Adrenal gland (tissue), 12 donors: Measurements from ENCODE around the gene ETAA1. TPM values are rescaled to one million over a fixed set of nuclear protein-coding genes. Genes with fewer than 3 reads are reported as not detected.

Source experiments
- DNase-seq, 7 donors: peaks; one replicate each; pipeline ENCODE4 v3.0.0-alpha.2; 2019 to 2020
- H3K27ac ChIP-seq, 5 donors: fragments of 200-600 bp; sonication (generic) in 4 of 5; 1 replicate in 3 of 5; 2 replicates in 2 of 5; pipeline versions ENCODE4 v1.5.1 to v1.8.0; 2016 to 2020; ENCODE audit warnings: mild to moderate bottlenecking in 1 of 5
- H3K27me3 ChIP-seq: fragments of 200-600 bp; 2 replicates; pipeline ENCODE4 v1.8.0; 2021
- H3K36me3 ChIP-seq, 2 donors: fragments of 200-600 bp; replicated peaks in 1 of 2; 1 replicate in 1 of 2; 2 replicates in 1 of 2; pipeline versions ENCODE4 v1.5.1 to v1.8.0; 2018 to 2022
- H3K4me1 ChIP-seq, 2 donors: fragments of 200-600 bp; replicated peaks in 1 of 2; 1 replicate in 1 of 2; 2 replicates in 1 of 2; pipeline versions ENCODE4 v1.5.1 to v1.8.0; 2018 to 2021
- H3K4me3 ChIP-seq, 4 donors: fragments of 200-600 bp; sonication (generic) in 3 of 4; one replicate each; pipeline ENCODE4 v1.5.1; 2016 to 2018
- H3K9me3 ChIP-seq, 3 donors: fragments of 200-600 bp; sonication (generic) in 1 of 3; replicated peaks in 1 of 3; 1 replicate in 2 of 3; 2 replicates in 1 of 3; pipeline versions ENCODE4 v1.5.1 to v1.8.0; 2016 to 2021
- POLR2A ChIP-seq, 2 donors: fragments of 450-650 bp; IDR thresholded peaks; one replicate each; pipeline ENCODE4 v1.6.1; 2017; ENCODE audit warnings: antibody characterized with exemption in 2 of 2, mild to moderate bottlenecking in 2 of 2, moderate library complexity in 1 of 2
- WGBS, 4 donors: extraction: QIAGEN DNeasy Blood & Tissue Kit in 2 of 4; methylation state at CpG; one replicate each; pipeline versions ENCODE4 v1.1.5 to v1.1.7; 2013 to 2017; 5-methylcytosine and 5-hydroxymethylcytosine counted together
- intact Hi-C, 2 donors: fragments of 100-400 bp; cut with DNase I; formaldehyde crosslinking; loops; one replicate each; pipeline versions ENCODE4 v1.14.1 to v1.15.0; 2022 to 2023
- polyA plus RNA-seq, 3 donors: library from polyadenylated mRNA; stranded (reverse); fragments of 200-250 nt in 2 of 3; fragments of 350-450 nt in 1 of 3; fragmentation: Illumina TruSeq in 1 of 3; extraction: RNeasy Lipid Tissue Mini Kit (QIAGEN cat#74804) in 1 of 3; gene quantifications; one replicate each; pipeline ENCODE4 v1.2.3, GENCODE V29; 2013 to 2014
- total RNA-seq, 9 donors: library from RNA; depleted of rRNA in 4 of 9; stranded (reverse); fragments of >200 nt in 4 of 9; fragments of 120-200 nt in 1 of 9; fragmentation: NEBNext Ultra II Directional in 1 of 9; extraction: Animal tissue kit (Norgen Biotek cat#: 25700) in 1 of 9; gene quantifications; one replicate each; pipeline versions ENCODE4 v1.1.0 to v1.2.4, GENCODE V29; 2013 to 2023
- TF ChIP-seq, protein P1 (sequence below), 6 experiments: fragments of 450-650 bp in 4 of 6; fragments of 200-600 bp in 2 of 6; sonication (generic) in 1 of 6; IDR thresholded peaks; 1 replicate in 5 of 6; 2 replicates in 1 of 6; pipeline versions ENCODE4 v1.5.1 to v1.8.0; 2016 to 2021; ENCODE audit warnings: antibody characterized with exemption in 6 of 6, mild to moderate bottlenecking in 2 of 6, moderate library complexity in 1 of 6
- donor health status: healthy with polysubstance abuse.
- donor health status: Bipolar disorder and iron deficiency.
- donor health status: DM: yes; HTN: yes; CAD: no.
- donor health status: DM: no; HTN: no; CAD: no.
- donor health status: DM: no; HTN: no; CAD: no.
- donor health status: DM: yes; HTN: yes; CAD: no.

The ETAA1 gene
- total and polyA plus RNA-seq, 12 donors, result 7.9 to 54.7 (median 24.1) TPM

DNA sequence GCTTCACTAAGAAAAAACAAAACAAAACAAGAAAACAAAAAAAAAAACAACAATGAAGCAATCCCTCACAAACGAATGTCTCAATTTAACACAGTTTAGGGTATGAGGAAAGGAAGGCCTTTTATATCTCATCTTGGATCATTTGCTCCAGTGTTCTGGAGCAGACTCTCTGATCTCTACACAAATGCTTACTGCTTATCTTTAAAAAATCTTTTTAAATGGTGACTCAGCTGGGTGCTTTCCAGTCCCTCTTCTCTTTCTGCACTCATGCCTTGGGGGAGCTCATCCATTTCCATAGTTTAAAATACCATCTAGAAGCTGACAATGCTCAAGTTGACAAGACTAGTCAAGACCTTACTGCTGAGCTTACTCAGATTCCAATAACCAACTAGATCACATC is 56.2 kb downstream of the ETAA1 start:
- no peak overlapping the region for H3K27ac ChIP-seq
- intact Hi-C loops, result no loop called here
- no peaks in the 10 kb centered on the region for H3K36me3 ChIP-seq
- no peaks in the 10 kb centered on the region for H3K9me3 ChIP-seq
- H3K4me3 ChIP-seq, result no peak overlapping the region
- TF ChIP-seq, protein P1, sequence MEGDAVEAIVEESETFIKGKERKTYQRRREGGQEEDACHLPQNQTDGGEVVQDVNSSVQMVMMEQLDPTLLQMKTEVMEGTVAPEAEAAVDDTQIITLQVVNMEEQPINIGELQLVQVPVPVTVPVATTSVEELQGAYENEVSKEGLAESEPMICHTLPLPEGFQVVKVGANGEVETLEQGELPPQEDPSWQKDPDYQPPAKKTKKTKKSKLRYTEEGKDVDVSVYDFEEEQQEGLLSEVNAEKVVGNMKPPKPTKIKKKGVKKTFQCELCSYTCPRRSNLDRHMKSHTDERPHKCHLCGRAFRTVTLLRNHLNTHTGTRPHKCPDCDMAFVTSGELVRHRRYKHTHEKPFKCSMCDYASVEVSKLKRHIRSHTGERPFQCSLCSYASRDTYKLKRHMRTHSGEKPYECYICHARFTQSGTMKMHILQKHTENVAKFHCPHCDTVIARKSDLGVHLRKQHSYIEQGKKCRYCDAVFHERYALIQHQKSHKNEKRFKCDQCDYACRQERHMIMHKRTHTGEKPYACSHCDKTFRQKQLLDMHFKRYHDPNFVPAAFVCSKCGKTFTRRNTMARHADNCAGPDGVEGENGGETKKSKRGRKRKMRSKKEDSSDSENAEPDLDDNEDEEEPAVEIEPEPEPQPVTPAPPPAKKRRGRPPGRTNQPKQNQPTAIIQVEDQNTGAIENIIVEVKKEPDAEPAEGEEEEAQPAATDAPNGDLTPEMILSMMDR (IDR thresholded peaks at IDR 0.05), result no peak
- TF ChIP-seq POLR2A (IDR thresholded peaks at IDR 0.05), result no peak
- no peaks in the 10 kb centered on the region for H3K27me3 ChIP-seq
- H3K4me1 ChIP-seq, result peaks cover 0 to 5% of the 10 kb centered on the region in 2 donors
- 33 to 49% (median 39%) methylated on average over 1 of the region's 1 CpG for WGBS, 4 donors
- peak in 4 of 7 donors; percentile 17 to 34 (median 26) for DNase-seq

DNA sequence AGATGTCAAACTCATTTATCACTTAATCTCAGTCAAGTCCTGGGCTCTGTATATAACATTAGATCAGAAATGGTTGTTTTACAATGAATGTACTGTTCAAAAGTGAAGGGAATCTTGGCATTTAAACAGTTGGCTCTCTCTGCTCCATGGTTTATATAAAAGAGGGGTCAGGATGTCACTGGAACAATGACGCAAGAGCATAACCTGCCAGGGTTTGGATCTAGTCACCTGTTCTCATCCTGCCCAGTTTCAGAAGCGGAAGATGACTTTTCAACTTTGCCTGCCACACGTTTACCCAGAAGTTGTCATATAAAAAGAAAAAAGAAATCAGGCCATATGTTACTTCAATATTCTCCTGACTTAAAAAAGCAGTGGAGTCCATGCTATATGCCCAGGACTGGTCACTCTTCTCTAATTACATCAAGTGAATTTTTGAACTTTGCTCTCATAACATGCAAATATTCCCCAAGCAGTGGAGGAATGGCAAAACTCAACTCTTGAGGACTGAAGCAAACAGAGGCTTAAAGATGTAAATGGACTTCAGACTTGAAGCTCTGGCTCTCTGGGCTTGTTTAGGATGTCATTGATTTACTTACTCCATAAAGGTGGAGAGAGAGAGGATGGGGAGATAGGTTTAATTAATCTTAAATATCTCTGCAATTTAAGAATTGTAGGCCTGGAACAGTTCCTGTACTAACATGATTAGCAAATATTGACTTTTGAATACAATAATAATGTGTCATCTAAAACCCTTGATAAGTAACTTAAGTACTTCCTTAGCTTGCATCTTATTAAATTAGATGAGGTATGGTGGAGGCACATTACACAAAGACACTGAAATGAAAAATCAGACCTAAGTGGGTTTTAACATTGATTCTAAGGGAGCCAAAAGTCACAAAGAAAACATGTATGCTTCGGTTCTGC is 58.3 kb downstream of the ETAA1 start:
- DNase-seq, result no peak
- 85 to 95% (median 94%) methylated on average over 4 of the region's 4 CpGs for WGBS, 4 donors
- Histone ChIP-seq H3K27me3 (no peaks in the 10 kb centered on the region), H3K4me1 (no peaks in the 10 kb centered on the region), H3K27ac (no peak overlapping the region), H3K36me3 (no peaks in the 10 kb centered on the region), H3K9me3 (no peaks in the 10 kb centered on the region), H3K4me3 (no peak overlapping the region)
- intact Hi-C loops, result no loop called here
- TF ChIP-seq POLR2A (IDR thresholded peaks at IDR 0.05), result no peak
- TF ChIP-seq, protein P1 (IDR thresholded peaks at IDR 0.05), result no peak

DNA sequence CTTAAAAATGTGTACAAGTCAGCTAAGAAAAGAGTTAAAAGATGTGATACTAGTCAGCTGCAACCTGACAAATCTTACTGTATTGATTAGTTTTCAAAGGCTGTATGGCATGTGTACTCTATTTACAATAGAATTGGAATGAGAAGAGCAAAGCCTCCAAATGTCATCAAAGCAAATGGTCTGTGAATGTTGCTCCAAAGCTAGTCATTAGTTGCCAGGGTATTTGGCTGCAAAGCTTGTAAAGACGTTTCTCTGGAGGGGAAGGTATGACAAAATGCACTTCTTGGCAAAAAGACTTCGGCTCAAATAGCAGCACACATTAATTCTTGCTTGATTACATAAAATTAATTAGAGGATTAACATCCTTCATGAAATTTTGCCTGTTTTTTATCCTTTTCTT is 59.3 kb downstream of the ETAA1 start:
- Histone ChIP-seq H3K9me3 (no peaks in the 10 kb centered on the region), H3K36me3 (no peaks in the 10 kb centered on the region), H3K4me3 (no peak overlapping the region), H3K27ac (no peak overlapping the region), H3K4me1 (no peaks in the 10 kb centered on the region), H3K27me3 (no peaks in the 10 kb centered on the region)
- no peak for DNase-seq
- intact Hi-C loops, result no loop called here
- TF ChIP-seq, protein P1 (IDR thresholded peaks at IDR 0.05), result no peak
- TF ChIP-seq POLR2A (IDR thresholded peaks at IDR 0.05), result no peak
- 61 to 75% (median 68%) methylated on average over 2 of the region's 2 CpGs for WGBS, 4 donors

DNA sequence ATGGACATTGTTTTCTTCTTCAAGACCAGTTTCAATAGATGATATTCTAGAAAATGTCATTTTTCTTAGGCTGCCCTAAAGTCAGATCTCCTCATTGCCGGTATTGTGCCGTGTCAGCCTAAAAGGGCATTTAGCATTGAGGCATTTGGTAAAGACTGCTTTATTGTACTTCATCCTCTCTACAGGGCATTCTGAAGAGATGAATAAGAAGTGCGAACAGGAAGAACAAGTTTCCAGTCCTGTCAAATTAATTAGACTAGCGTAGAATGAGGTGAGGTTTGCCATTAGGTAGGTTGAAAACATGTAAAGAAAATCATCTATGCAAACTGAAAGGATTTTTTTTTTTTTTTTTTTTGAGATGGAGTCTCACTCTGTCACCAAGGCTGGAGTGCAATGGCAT is 60.6 kb downstream of the ETAA1 start:
- H3K4me1 ChIP-seq, result no peaks in the 10 kb centered on the region
- H3K27me3 ChIP-seq, result no peaks in the 10 kb centered on the region
- TF ChIP-seq POLR2A (IDR thresholded peaks at IDR 0.05), result no peak
- TF ChIP-seq, protein P1 (IDR thresholded peaks at IDR 0.05), result no peak
- no peaks in the 10 kb centered on the region for H3K9me3 ChIP-seq
- H3K27ac ChIP-seq, result no peak overlapping the region
- intact Hi-C loops, result no loop called here
- no peak for DNase-seq
- WGBS, 4 donors, result 70 to 94% (median 85%) methylated on average over 4 of the region's 4 CpGs
- no peaks in the 10 kb centered on the region for H3K36me3 ChIP-seq
- no peak overlapping the region for H3K4me3 ChIP-seq
